Activated CD8-positive, alpha-beta memory T cell treated with anti-CD3 and anti-CD28 coated beads, Interleukin-2, amount 50 U/mL, for 4 hours (primary cell): ENCODE data around the gene FBXL17.

Experiments used
- DNase-seq: peaks from one replicate; pipeline ENCODE4 v3.0.0-alpha.2; 2020

The FBXL17 gene

DNA sequence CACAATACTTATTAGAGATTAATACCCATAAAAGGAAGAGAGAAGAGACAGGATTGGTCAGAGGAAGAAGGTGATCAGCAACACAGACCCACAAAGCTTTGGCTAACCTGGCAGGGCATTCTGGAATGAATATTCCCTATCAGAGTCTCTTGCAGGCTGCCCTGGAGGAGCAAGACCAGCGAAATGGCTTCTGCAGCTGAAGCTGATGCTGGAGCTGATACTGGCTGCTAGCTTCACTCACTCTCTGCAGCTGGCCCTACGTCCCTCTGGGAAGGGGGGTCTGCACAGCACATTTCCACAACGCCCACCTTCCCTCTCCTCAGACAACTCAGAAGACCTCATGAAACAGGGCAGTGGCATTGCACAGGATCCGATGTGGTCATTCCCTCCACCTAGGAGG is 541.3 kb downstream of the FBXL17 start:
- DNase-seq = no peak

DNA sequence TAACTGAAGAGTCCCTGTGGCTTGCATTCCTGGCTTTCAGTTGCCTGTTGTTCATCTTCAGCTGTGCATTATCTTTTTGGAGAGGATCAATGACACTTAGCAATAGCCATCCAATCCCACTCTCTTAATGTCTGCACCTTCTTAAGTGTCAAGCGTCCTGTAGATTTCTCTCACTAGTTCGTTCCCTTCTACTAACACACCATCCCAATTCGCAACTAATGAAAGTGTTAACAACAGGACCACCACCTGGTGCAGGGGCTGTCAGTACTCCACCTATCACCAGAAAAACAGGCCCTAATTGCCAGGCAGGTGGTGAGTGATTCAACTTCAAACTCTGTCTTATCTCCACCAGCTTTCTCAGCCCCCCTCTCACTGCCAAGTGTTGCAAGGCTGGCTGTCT is 541.7 kb downstream of the FBXL17 start:
- DNase-seq = no peak

- DNase-seq = no peak
These were observed 546.8 kb downstream of the FBXL17 start for GRCh38 chr5:107835096-107835495.

GRCh38 chr5:107832746-107833145 is 549.2 kb downstream of the FBXL17 start:
- DNase-seq = no peak

DNA sequence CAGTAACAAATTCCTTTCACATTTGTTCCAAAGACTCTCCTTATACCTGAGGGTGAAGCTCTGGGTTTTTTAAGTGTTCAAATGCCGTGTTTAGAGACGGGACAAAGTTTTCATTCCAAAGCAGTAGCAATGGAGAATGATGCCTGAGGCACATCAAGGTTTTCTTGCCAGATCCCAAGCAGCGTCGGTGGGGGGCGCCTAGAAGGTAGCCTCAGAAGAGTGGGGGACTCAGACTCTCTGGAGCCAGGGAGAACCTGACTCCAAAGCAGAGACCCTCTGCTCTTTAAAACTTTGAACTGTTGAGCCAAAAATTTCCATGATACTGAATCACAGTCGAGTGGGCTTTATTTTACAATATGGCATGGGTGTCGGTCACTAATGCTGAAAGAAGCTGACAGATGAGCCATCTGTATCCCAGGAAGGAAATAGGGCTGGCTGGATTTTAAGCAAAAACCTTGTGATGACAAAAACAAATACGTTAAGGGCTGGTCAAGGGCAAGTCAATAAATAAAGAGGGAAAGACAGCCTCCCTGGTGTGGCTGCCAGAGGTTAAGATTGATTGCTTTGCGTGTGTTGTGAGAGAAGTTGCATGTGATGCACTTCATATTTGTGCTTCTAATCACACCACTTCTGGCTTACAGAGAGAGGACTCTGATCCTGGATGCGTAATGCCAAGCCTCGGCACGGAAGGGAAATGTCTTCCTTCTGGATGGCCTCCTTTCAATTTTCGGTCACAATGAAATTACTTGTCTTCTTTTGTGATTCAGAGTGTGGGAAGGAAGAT is 550.1 kb downstream of the FBXL17 start:
- DNase-seq = no peak

GRCh38 chr5:107830750-107831149 is 551.1 kb downstream of the FBXL17 start:
- no peak for DNase-seq

DNA sequence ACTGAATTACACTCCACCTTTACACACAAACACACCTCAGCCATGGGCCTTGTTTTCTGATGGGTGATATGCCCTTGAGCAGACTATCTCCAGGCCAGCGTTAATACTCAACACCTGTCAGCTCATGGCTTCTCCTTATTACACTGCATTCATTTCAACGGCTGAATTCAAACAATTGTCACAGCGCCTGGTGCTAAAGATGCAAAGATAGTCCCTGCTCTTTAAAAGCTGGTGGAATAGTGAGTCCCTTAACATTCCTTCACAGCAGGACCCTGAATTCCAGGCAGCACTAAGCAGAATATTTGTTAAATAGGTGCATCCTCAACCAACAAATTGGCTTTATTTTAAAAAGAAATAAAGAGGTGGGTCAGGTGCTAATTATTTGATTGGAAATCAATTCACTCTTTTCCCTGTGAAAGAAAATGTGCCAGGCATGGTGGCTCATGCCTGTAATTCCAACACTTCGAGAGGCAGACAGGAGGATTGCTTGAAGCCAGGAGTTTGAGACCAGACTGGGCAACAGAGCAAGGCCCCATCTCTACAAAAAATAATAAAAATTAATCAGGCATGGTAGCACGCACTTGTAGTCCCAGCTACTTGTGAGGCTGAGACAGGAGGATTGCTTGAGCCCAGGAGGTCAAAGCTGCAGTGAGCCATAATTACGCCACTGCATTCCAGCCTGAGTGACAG is 555.4 kb downstream of the FBXL17 start:
- DNase-seq = no peak

DNA sequence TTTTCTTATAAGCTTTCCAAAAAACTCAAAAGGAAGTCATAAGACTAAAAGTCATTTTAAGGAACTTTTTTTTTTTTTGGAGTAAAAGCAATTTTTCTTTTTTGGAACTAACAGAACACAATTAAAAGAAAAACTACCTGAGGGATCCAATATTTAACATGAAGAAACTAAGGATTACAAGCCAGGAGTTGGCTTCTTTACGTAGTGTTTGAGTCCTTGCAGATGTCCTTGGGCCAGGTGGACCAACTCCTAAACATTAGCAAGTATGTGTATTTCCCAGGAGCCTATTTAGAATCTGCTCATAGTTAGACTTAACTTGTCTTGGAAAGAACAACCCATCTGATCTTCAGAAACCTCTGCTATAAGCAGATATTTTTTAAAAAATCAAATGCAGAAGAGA is 557.1 kb downstream of the FBXL17 start:
- DNase-seq = no peak

GRCh38 chr5:107821288-107821687 is 560.6 kb downstream of the FBXL17 start:
- no peak for DNase-seq

DNA sequence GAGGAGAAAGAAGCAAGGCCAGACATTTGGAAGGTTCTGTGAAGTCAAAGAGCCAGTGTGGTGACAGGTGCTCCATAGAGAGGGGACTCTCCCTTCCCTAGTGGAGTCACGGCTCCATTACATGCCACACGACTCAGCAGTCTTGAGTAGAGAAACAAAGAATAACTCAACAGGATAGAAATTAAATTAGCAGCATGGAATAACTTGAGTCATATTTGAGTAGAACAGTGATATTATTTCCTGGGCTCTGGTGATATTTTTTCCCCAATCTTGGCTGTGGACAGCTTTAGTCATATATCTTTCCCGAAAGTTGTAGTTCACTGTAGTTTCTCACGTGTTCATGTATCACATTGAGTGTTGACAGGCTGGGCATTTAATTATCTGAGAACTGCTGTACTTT is 561.5 kb downstream of the FBXL17 start:
- DNase-seq = no peak

DNA sequence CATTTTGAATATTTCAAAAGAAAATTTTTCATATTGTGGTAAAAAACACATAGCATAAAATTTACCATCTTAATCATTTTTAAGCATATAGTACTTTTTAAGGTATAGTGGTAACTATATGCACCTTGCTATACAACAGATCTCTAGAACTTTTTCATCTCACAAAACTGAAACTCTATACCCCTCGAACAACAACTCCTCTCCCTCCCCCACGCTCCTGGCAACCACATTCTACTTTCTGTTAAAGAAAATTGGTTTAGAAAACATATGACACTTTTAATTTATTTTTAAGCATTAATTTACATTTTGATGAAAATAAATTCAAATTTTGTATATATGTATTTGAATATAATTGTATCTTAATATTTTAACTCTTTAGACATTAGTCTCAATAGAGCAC is 563.9 kb downstream of the FBXL17 start:
- DNase-seq = no peak

- no peak for DNase-seq
These were observed 564.5 kb downstream of the FBXL17 start for GRCh38 chr5:107817436-107817835.

GRCh38 chr5:107815109-107815508 is 566.8 kb downstream of the FBXL17 start:
- DNase-seq = no peak

- DNase-seq = no peak
These were observed 567.6 kb downstream of the FBXL17 start for GRCh38 chr5:107814183-107814827.

GRCh38 chr5:107813559-107813958 is 568.3 kb downstream of the FBXL17 start:
- no peak for DNase-seq

DNA sequence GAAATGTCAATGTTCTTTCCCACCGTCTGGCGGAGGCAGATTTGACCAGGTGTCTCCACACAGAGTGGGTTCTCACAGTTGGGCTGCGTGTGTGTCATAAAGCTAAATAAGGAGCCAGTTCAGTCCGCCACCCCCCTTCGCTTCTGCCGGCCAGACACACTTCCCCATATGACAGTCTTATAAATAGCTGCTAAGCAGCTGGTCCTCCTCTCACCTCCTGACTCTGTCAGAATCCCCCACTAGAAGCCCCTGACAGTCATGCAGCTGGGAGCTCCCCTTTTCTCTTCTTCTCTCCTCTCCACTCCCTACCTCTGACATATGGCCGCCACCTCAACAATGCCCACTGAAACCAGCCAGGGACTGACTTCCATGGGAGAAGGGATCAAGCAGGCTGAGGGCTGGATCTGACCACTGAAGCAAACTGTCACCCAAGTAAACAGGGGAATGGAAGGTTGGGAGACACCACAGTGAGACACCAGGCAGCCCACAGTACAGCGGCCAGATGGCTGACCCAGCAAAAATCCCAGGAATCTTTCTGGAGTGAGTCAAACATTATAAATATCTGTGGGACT is 569.2 kb downstream of the FBXL17 start:
- DNase-seq = no peak

GRCh38 chr5:107809201-107810034 is 572.5 kb downstream of the FBXL17 start:
- no peak for DNase-seq
